Left hindlimb (tissue), 1 donor: ENCODE measurements around the gene GPRC5B.

ENCODE experiments used
- DNase-seq: peaks from one replicate; pipeline ENCODE4 v3.0.0-alpha.2; 2018

Gene GPRC5B, protein sequence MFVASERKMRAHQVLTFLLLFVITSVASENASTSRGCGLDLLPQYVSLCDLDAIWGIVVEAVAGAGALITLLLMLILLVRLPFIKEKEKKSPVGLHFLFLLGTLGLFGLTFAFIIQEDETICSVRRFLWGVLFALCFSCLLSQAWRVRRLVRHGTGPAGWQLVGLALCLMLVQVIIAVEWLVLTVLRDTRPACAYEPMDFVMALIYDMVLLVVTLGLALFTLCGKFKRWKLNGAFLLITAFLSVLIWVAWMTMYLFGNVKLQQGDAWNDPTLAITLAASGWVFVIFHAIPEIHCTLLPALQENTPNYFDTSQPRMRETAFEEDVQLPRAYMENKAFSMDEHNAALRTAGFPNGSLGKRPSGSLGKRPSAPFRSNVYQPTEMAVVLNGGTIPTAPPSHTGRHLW

GRCh38 chr16:19884611-19885450, at the start of gene GPRC5B:
Gene GPRC5B, minus strand, starts transcription at chr16:19884848. Its CDS starts 12,003 bp downstream, at chr16:19872845.
- peak; percentile 71 for DNase-seq

DNA sequence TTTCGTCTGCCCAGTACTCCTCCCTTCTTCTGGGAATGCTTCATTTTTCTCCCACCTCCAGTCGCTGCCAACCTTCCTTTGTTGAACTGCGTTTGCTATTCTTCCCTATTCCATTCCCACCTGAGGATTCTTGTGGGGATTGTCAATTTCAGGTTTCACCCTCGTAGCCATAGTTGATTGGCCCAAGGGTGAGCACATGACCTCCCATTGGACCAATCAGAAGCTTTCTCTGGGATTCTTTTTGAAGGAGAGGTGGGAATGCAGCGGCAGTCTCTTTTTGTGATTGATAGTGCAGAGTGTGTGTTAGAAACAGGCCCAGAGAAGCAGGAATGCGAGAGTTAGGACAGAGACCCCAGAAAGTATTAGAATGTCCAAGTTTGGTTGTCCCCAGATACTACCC, 49.1 kb upstream of the GPRC5B start:
- no peak for DNase-seq

- no peak for DNase-seq
Observed at GRCh38 chr16:19929062-19929511, 44.4 kb upstream of the GPRC5B start.

DNA sequence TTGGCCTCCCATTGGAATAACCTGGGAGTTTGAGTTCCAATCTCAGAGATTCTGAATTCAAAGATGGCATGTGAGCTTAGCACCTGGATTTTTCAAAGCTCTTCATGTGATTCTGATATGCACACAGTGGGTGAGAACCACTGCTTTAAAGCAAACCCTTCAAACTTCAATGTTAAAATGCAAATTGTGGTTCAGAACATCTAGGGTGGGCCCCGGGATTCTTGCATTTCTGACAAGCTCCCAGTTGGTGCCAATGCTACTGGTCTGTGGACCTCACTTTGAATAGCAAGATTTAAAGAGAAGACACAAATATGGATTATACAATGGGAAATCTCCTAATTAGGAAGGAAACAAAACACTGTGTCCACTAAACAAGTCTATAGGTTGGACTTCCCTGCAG, 43.8 kb upstream of the GPRC5B start:
- DNase-seq: no peak

- DNase-seq: no peak
Observed at GRCh38 chr16:19926449-19927390, 42.1 kb upstream of the GPRC5B start.

- DNase-seq: no peak
Observed at GRCh38 chr16:19923396-19923795, 38.7 kb upstream of the GPRC5B start.

GRCh38 chr16:19919142-19919541, 34.5 kb upstream of the GPRC5B start:
- DNase-seq: no peak

DNA sequence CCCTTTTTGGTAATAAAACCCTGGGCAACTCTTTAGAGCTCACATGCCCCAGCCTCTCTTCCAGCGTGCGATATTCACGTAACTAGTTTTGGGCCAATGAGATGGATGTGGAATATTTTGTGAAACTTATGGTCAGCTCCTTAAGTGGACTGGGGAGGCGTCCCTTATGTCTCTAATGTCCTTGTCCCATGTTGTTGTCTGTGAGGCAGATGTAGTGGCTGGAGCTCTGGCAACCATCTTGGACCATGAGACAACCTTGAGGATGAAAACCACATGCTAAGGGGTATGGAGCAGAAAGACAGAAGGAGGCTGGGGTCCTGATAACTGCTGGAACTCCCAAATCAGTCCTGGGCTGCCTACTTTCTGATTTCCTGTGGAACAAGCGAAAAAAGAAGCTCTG, 31.4 kb upstream of the GPRC5B start:
- no peak for DNase-seq

GRCh38 chr16:19914877-19915276, 30.2 kb upstream of the GPRC5B start:
- DNase-seq: no peak

GRCh38 chr16:19913340-19913645, 28.6 kb upstream of the GPRC5B start:
- DNase-seq: no peak

- DNase-seq: no peak
Observed at GRCh38 chr16:19912455-19913339, 28.0 kb upstream of the GPRC5B start.

DNA sequence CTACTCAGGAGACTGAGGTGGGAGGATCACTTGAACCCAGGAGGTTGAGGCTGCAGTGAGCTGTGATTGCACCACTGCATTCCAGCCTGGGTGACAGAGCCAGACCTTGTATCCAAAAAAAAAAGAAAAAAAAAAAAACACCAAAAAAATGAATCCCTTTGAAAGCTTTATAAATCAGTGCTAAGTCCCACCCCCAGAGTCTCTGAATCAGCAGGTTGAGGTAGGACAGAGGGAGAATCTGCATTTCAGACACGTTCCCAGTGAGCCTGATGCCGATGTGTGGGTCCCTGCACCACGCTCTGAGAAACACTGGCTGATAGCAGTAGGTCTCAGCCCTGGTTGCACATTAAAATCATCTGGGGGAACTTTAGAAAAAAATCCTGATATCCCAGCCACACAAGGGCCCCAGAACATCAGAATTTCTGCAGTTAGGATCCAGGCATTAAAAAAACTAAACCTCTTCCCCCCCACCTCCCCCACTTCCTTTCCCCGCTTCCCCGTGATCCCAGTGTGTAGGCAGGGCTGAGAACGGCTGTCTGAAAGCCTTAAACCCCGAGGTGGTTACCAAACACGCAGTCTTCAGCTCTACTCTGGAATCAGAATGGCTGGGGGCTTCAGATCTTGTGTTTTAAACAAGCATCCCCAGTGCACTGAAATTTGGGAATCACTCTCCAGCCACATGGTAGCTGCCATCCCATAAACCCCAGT, 27.3 kb upstream of the GPRC5B start:
- no peak for DNase-seq

- DNase-seq: no peak
Observed at GRCh38 chr16:19911204-19911603, 26.6 kb upstream of the GPRC5B start.

DNA sequence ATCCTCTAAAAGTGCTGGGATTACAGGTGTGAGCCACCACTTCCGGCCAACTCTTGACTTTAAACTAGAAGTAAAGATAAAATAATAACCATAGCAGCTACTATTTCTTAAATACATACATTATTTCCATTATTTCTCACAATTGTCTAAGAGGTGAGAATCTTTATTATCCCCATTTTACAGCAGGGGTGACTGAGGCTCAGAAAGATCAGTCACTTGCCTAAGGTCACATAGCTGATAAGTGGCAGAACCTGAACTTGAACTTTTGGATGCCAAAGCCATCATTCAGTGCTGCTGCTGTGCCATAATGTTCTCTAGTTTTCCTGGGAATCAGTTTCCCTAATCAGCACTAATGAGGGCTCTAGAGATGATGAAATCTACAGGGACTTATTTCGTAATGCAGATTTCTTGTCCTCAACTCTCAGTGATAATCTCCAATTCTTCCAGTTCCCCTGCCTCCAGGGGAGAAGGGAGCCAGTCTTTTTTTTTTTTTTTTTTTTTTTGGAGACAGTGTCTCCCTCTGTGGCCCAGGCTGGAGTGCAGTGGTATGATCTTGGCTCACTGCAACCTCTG, 25.2 kb upstream of the GPRC5B start:
- DNase-seq: no peak

- no peak for DNase-seq
Observed at GRCh38 chr16:19908921-19909320, 24.3 kb upstream of the GPRC5B start.

- peak; percentile 66 for DNase-seq
Observed at GRCh38 chr16:19907161-19907992, 22.7 kb upstream of the GPRC5B start.

- no peak for DNase-seq
Observed at GRCh38 chr16:19901164-19901563, 16.5 kb upstream of the GPRC5B start.

DNA sequence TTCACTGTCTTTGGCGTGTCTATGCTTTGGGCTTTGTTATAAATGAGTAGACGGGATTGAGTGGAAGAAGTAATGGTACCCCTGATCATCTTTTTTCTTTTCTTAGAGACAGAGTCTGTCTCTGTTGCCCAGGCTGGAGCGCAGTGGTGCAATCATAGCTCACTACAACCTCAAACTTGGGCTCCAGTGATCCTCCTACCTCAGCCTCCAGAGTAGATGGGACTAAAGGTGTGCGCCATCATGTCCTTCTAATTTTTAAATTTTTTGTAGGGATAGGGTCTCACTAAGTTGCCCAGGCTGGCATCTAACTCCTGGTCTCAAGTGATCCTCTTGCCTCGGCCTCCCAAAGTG, 14.9 kb upstream of the GPRC5B start:
- no peak for DNase-seq

DNA sequence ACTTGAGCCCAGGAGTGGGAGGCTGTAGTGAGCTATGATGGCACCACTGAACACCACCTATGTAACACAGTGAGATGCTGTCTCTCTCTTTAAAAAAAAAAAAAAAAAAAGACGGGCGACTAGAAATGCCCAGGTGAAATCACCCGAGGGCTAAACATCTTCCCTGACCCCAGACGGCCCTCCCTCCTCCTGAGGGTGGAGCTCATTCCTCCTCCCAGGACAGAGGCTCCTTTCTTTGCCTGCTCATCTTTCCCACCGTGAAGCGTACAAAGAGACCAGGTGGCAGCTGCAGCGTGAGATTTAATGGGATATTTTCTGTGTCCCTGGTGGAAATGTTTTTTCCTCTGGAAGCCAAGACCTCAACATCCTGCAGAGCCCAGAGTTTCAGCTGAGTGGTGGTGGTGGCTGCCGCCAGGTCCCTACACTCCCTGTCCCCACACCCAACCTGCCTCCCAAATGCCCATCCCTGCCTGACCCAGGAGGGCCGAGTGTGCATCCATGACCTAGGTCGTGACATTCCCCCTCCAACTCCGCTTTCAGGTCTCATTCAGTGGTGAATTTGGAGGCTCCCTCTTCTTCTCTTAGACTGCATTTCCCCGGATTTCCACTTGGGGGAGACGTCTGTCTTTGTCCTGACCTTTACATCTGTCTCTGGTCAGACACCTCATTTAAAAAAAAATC, 14.4 kb upstream of the GPRC5B start:
- DNase-seq: no peak
